ENCODE measurements around the gene BAIAP2. TPM values are rescaled to one million over a fixed set of nuclear protein-coding genes. Genes with fewer than 3 reads are reported as not detected.

Gene BAIAP2
- polyA plus RNA-seq, 1 donor from 2014 or later: 17.5 TPM

GRCh38 chr17:81054308-81054707 lies 19.4 kb downstream of the BAIAP2 start:
- TF ChIP-seq TAF1 (IDR thresholded peaks at IDR 0.05; ENCODE audit: low read depth) (no peak), REST (IDR thresholded peaks at IDR 0.05; ENCODE audit: borderline replicate concordance) (no peak), RAD21 (conservative IDR thresholded peaks at IDR 0.05) (no peak), EP300 (conservative IDR thresholded peaks at IDR 0.05; ENCODE audit: poor library complexity, severe bottlenecking) (no peak), CTCF (IDR thresholded peaks at IDR 0.05; ENCODE audit: poor library complexity, severe bottlenecking) (no peak), SMC3 (conservative IDR thresholded peaks at IDR 0.05; ENCODE audit: poor library complexity) (no peak), POLR2AphosphoS5 (IDR thresholded peaks at IDR 0.05) (no peak), MXI1 (conservative IDR thresholded peaks at IDR 0.05; ENCODE audit: poor library complexity, severe bottlenecking) (no peak), EZH2 (IDR thresholded peaks at IDR 0.05; ENCODE audit: borderline replicate concordance, insufficient read depth, low read length, poor library complexity, severe bottlenecking) (no peak)
- no peaks in the 10 kb centered on the region for H3K9me2 ChIP-seq (ENCODE audit: insufficient read depth, low read length)

GRCh38 chr17:81054881-81055370 lies 20.0 kb downstream of the BAIAP2 start:
- H3K36me3 ChIP-seq (ENCODE audit: insufficient read depth, low read length): peaks cover 5% of the 10 kb centered on the region
- H3K27ac ChIP-seq (ENCODE audit: low read length): no peak overlapping the region
- no peak overlapping the region for H2AFZ ChIP-seq (ENCODE audit: low read depth, low read length)
- no peaks in the 10 kb centered on the region for H3K9me3 ChIP-seq (ENCODE audit: low read length)
- no peak for TF ChIP-seq MXI1 (conservative IDR thresholded peaks at IDR 0.05; ENCODE audit: poor library complexity, severe bottlenecking)
- TF ChIP-seq SMC3 (conservative IDR thresholded peaks at IDR 0.05; ENCODE audit: poor library complexity): no peak
- TF ChIP-seq RAD21 (conservative IDR thresholded peaks at IDR 0.05): no peak
- TF ChIP-seq CTCF (IDR thresholded peaks at IDR 0.05; ENCODE audit: poor library complexity, severe bottlenecking): no peak
- no peak for TF ChIP-seq TAF1 (IDR thresholded peaks at IDR 0.05; ENCODE audit: low read depth)
- H3K27me3 ChIP-seq (ENCODE audit: insufficient read depth, low read depth, low read length): no peaks in the 10 kb centered on the region
- no peaks in the 10 kb centered on the region for H3F3A ChIP-seq (ENCODE audit: insufficient read depth, low read length, poor library complexity, severe bottlenecking)
- H4K20me1 ChIP-seq (ENCODE audit: insufficient read depth): no peaks in the 10 kb centered on the region
- H3K9me2 ChIP-seq (ENCODE audit: insufficient read depth, low read length): no peaks in the 10 kb centered on the region
- no peak overlapping the region for H3K4me3 ChIP-seq (ENCODE audit: low read length)
- H3K79me2 ChIP-seq (replicated peaks; ENCODE audit: insufficient read depth, low read length): no peaks in the 10 kb centered on the region
- no peak overlapping the region for H3K9ac ChIP-seq (ENCODE audit: low read length)
- no peak overlapping the region for H3K4me2 ChIP-seq (ENCODE audit: low read length)

More at GRCh38 chr17:81054308-81054707, 19.4 kb downstream of the BAIAP2 start:
- H4K20me1 ChIP-seq (ENCODE audit: insufficient read depth): no peaks in the 10 kb centered on the region
- no peak overlapping the region for H3K27ac ChIP-seq (ENCODE audit: low read length)
- no peaks in the 10 kb centered on the region for H3K9me3 ChIP-seq (ENCODE audit: low read length)
- H3K27me3 ChIP-seq (ENCODE audit: insufficient read depth, low read depth, low read length): no peaks in the 10 kb centered on the region
- H2AFZ ChIP-seq (ENCODE audit: low read depth, low read length): no peak overlapping the region
- no peaks in the 10 kb centered on the region for H3F3A ChIP-seq (ENCODE audit: insufficient read depth, low read length, poor library complexity, severe bottlenecking)
- no peak overlapping the region for H3K4me2 ChIP-seq (ENCODE audit: low read length)
- H3K4me3 ChIP-seq (ENCODE audit: low read length): no peak overlapping the region
- no peak overlapping the region for H3K9ac ChIP-seq (ENCODE audit: low read length)
- peaks cover 4% of the 10 kb centered on the region for H3K79me2 ChIP-seq (replicated peaks; ENCODE audit: insufficient read depth, low read length)
- H3K36me3 ChIP-seq (ENCODE audit: insufficient read depth, low read length): peaks cover 5% of the 10 kb centered on the region
